Ovary (tissue), 3 donors: Measurements from ENCODE around the gene ZFYVE9.

Experiments
- CTCF ChIP-seq, 3 donors: fragments of 450-650 bp in 2 of 3; fragments of 200-600 bp in 1 of 3; IDR thresholded peaks; one replicate each; pipeline versions ENCODE4 v1.5.1 to v1.8.0; 2016 to 2022; ENCODE audit warnings: antibody characterized with exemption in 3 of 3, mild to moderate bottlenecking in 1 of 3
- EP300 ChIP-seq: sonication (generic); formaldehyde crosslinking; IDR thresholded peaks from one replicate; pipeline ENCODE4 v1.6.1; 2017; ENCODE audit warnings: antibody characterized with exemption
- POLR2A ChIP-seq: fragments of 450-650 bp; IDR thresholded peaks from one replicate; pipeline ENCODE4 v1.6.1; 2017; ENCODE audit warnings: antibody characterized with exemption, mild to moderate bottlenecking, moderate library complexity
- donor health status: DM: no; HTN: no; CAD: no.

- TF ChIP-seq CTCF (IDR thresholded peaks at IDR 0.05) (no peak), POLR2A (no peak), EP300 (no peak)
Measured at GRCh38 chr1:52366517-52366827, 224.6 kb downstream of the ZFYVE9 start.
